NOMO-1 treated with dmso at 0.1 percent for 144 hours (cell line): Measurements from ENCODE around the gene ZNF385D.

Experiments
- DNase-seq: peaks from one replicate; lab custom pipeline; 2025; ENCODE audit not compliant: unreplicated experiment; lab: John Stamatoyannopoulos, UW

Gene ZNF385D

GRCh38 chr3:21618695-21619094 lies 132.3 kb downstream of the ZNF385D start:
- DNase-seq = no peak

- DNase-seq = no peak
Measured at GRCh38 chr3:21613372-21614070, 137.5 kb downstream of the ZNF385D start.

- DNase-seq = no peak
Measured at GRCh38 chr3:21601178-21601577, 149.8 kb downstream of the ZNF385D start.

GRCh38 chr3:21599890-21600289 lies 151.1 kb downstream of the ZNF385D start:
- no peak for DNase-seq

- DNase-seq = no peak
Measured at GRCh38 chr3:21592828-21593227, 158.2 kb downstream of the ZNF385D start.

GRCh38 chr3:21587894-21588293 lies 163.1 kb downstream of the ZNF385D start:
- no peak for DNase-seq

- DNase-seq = no peak
Measured at GRCh38 chr3:21585216-21585740, 165.7 kb downstream of the ZNF385D start.

- peak; percentile 18 for DNase-seq
Measured at GRCh38 chr3:21573291-21573690, 177.7 kb downstream of the ZNF385D start.

GRCh38 chr3:21564531-21564930 lies 186.5 kb downstream of the ZNF385D start:
- DNase-seq = no peak

GRCh38 chr3:21562243-21562642 lies 188.8 kb downstream of the ZNF385D start:
- DNase-seq = no peak

- no peak for DNase-seq
Measured at GRCh38 chr3:21561472-21561871, 189.5 kb downstream of the ZNF385D start.

GRCh38 chr3:21551019-21551418 lies 200.0 kb downstream of the ZNF385D start:
- no peak for DNase-seq

GRCh38 chr3:21544076-21544462 lies 206.9 kb downstream of the ZNF385D start:
- DNase-seq = no peak

- DNase-seq = no peak
Measured at GRCh38 chr3:21543380-21544075, 207.5 kb downstream of the ZNF385D start.

GRCh38 chr3:21542656-21543379 lies 208.2 kb downstream of the ZNF385D start:
- DNase-seq = no peak

GRCh38 chr3:21540265-21540664 lies 210.7 kb downstream of the ZNF385D start:
- DNase-seq = no peak

GRCh38 chr3:21534462-21534861 lies 216.5 kb downstream of the ZNF385D start:
- DNase-seq = no peak

GRCh38 chr3:21533002-21533401 lies 218.0 kb downstream of the ZNF385D start:
- DNase-seq = peak; percentile 16

- peak; percentile 27 for DNase-seq
Measured at GRCh38 chr3:21531909-21532308, 219.1 kb downstream of the ZNF385D start.

GRCh38 chr3:21528291-21528995 lies 222.6 kb downstream of the ZNF385D start:
- no peak for DNase-seq

- no peak for DNase-seq
Measured at GRCh38 chr3:21526461-21526860, 224.5 kb downstream of the ZNF385D start.
